ENCODE results near the gene MAGEB3. TPM values are rescaled to one million over a fixed set of nuclear protein-coding genes. Genes with fewer than 3 reads are reported as not detected.
"Not testable (repeated sequence)": the region's sequence is repeated elsewhere in the genome, so short reads cannot be mapped to it uniquely, and the experiment has no call there.

Gene MAGEB3, protein sequence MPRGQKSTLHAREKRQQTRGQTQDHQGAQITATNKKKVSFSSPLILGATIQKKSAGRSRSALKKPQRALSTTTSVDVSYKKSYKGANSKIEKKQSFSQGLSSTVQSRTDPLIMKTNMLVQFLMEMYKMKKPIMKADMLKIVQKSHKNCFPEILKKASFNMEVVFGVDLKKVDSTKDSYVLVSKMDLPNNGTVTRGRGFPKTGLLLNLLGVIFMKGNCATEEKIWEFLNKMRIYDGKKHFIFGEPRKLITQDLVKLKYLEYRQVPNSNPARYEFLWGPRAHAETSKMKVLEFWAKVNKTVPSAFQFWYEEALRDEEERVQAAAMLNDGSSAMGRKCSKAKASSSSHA
- polyA plus RNA-seq (ENCODE audit: insufficient read length in 10 of 10): not detected
- long read RNA-seq, donor 1: 0 reads
- long read RNA-seq, donor 2: 0 reads
- long read RNA-seq, donor 3: 0 reads
- long read RNA-seq, donor 4: 0 reads
- long read RNA-seq, donor 5: 0 reads
- long read RNA-seq, donor 6: 0 reads
- long read RNA-seq, donor 7: 0 reads
- long read RNA-seq, donor 8: 0 reads
- long read RNA-seq, donor 9: 0 reads

DNA sequence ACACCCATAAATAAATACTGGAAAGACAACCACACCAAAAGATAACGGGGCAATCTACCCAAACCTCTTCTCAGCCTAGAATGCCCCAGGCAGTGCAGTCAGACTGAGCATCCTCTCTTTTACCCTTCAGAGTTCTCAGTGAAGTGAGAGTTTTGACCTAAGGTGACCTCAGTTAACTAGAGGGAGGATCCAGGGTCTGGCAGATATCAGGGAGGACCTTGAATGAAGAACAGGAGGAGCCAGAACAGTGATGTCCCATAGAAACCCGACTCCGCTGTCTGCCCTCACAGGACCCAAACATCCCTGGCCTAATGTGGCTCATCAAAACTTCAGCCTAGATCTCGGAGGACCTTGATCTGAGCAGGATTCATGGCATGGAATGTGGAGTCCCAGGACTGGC lies at the start of gene MAGEB3:
Gene MAGEB3 (plus strand): TSS at position 263 of the 400 bp plus-strand sequence. CDS start 5,268 bp downstream, outside the sequence.
- no peak for DNase-seq

DNA sequence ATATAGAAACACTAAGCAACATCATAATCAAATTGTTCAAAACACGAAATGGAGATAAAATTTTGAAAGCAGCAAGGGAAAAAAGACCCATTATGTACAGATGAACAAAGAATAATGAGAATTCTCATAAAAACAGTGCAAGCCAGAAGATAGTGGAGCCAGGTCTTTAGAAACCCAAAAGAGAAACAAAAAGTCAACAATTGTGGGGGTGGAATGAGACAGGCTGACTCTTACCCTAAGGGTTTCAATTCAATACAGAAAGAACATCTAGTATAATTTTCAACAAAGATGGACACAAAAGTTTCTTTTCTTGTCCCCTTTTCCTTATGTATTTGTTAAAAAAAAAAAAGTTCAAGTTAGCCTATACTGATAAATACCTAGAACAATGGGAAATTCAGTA lies 49.1 kb upstream of the MAGEB3 start:
- DNase-seq: peak in 1 of 3 donors; percentile 4

DNA sequence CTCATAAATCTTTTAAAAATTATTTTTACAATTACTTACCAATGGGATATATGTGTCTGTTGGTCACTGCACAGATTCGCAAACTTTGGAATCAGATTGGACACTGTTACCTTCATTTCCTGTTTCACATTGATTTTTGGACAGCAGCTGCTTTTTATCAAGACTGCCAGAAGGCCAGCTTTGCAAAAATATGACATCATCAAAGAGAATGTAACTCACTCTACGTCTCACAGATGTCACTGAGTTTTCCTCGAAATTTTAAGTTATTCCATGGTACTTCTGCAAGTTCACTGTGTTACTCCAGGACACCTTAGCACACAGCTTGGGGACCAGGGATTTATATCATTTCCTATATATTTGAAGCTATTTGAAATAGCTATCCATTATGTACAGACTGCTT lies 46.9 kb upstream of the MAGEB3 start:
- DNase-seq: no peak

DNA sequence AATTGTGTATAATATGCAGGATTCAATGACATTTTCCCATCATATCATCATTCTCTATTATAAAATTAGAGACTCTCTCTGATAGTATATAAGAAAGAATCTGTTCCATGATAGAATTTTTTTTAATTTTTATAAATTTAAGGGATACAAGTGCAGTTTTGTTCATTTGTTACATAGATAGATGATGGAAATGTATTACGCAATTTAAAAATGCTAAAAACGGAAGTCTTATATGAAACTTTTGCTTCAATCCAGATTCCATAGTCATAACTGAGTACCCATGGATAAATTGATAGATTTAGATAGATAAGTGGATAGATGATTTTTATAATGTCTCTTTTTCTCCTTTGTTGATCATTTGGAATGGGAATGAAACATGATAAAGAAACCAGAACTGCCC lies 40.0 kb upstream of the MAGEB3 start:
- no peak for DNase-seq

DNA sequence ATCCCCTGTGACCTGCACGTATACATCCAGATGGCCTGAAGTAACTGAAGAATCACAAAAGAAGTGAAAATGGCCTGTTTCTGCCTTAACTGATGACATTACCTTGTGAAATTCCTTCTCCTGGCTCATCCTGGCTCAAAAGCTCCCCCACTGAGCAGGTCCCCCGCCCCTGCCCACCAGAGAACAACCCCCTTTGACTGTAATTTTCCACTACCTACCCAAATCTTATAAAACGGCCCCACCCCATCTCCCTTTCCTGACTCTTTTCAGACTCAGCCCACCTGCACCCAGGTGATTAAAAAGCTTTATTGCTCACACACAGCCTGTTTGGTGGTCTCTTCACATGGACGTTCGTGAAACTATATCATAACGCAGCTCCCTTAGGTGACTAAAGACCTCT lies 36.5 kb upstream of the MAGEB3 start:
- not testable (repeated sequence) for DNase-seq

DNA sequence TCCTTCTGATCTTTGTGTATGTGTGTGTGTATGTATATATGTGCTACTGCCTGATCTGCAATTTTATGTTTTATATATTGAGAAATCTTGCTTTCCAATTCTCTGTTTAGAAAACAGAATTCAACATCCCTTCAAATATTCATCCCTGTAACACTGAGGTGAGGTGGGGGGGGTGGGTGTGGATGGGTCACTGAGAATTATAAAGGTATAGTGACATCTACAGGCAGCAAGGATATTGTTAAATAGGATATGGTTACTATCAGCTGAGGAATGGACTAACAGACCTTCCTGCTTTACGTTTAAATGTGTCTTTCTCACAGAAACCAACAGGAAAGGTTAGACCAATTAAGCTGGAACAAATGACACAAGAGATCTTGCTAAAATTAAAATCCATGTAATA lies 34.1 kb upstream of the MAGEB3 start:
- DNase-seq: peak in 2 of 3 donors; percentile 2 to 7

DNA sequence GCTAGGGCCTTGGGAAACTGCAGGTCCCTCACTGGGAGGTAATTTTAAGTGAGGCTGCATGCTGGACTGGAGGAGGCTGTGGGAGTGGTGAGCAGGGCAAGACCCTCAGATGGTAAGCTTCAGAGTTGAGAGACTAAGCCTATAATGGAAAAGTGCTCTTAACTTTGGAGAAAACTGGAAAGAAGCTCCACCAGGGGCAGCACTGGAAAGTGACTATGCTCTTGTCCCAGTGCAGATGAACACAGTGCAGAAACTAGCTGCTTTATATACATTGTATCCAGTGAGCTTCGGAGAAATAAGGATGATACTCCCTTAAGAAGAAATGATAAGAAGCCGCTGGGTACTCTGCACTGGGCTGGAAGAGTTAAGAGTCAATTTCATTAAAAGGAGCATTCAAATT lies 18.3 kb upstream of the MAGEB3 start:
- no peak for DNase-seq

DNA sequence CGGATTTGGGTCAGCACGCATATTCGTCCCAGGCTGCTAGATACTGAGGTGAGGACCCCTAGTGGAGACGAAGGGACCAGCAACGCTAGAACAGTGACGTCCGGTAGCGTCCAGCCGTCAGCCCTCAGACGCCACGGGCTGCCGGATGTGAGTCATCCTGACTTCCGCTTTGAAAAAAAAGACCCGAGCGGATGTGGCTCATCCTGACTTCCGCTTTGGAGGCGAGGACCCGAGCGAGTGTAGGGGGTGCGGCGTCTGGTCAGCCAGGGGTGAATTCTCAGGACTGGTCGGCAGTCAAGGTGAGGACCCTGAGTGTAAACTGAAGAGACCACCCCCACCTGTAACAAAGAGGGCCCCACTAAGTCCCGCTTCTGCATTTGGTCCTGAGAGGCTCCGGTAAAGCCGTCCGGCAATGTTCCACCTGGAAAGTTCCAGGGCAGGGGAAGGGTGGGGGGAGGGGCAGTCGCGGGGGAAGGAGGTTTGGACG lies 15.1 kb upstream of the MAGEB3 start, which contains the start of gene MAGEB2:
Gene MAGEB2 (plus strand): TSS at position 207 of the 487 bp plus-strand sequence. CDS start 3,018 bp downstream, outside the sequence.
- DNase-seq: no peak

DNA sequence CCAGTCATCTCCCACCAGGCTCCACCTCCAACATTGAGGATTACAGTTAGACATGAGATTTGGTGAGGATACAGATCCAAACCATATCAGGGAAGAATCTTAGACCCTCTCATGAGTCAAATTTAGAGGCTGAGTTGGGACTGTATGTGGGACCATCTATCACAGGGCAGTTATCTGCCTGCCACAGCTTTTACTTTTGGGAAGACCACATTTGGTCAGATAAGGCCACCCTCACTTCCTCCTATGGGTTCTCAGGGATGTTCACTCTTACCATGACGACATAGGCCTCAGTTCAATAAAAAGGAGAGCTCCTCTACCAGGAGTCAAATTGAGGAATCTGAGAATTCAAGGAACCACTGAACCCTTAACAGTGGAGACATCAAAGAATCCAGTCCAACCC lies 13.0 kb upstream of the MAGEB3 start:
- no peak for DNase-seq

DNA sequence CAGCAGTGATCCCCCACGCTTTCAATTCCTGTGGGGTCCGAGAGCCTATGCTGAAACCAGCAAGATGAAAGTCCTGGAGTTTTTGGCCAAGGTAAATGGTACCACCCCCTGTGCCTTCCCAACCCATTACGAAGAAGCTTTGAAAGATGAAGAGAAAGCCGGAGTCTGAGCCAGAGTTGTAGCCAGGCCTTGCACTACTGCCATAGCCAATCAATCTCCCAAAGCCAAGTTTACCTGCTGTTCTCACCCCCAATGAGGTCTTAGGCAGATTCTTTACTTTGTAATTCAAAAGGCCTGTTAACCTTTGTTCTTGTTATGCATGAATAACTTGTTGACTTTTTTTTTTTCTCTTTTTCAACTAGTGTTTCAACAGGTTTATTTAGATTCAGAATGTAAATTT lies 11.1 kb upstream of the MAGEB3 start:
- DNase-seq: no peak

DNA sequence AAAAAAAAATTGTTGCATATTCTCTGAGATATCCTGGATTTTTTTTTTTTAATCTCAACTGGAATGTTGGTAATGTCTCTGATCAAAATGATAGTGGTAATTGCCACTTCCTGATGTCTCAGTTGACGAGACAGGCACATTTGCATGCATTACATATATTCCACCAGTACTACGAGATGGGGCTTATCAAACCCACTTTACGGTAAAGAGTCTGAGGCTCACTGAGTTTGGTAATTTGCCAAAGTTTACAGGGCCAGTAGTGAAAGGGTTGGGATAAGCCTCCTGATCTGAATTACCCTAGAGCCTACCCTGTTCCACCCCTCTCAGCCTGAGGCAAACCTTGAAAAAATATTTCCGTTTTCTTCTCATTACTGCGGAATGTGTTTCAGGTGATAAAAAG lies 9.8 kb upstream of the MAGEB3 start:
- DNase-seq: no peak

DNA sequence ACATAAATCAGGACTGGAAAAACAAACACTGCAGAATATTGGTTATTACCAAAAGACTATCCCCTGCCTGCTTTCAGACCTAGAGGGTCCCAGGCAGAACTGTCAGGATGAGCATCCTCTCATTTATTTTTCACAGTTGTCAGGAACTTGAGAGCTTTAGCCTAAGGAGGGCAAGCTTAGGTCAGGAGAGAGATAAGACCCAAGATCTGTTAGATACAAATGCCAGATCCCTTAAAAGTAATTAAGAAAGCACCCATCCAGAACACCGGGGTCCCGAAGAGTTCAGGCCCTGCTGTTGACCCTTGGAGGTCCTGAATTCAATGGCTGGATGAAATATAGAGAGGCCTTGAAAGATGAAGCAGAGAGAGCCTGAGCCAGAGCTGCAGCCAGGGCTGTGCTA lies 5.9 kb upstream of the MAGEB3 start:
- DNase-seq: no peak

DNA sequence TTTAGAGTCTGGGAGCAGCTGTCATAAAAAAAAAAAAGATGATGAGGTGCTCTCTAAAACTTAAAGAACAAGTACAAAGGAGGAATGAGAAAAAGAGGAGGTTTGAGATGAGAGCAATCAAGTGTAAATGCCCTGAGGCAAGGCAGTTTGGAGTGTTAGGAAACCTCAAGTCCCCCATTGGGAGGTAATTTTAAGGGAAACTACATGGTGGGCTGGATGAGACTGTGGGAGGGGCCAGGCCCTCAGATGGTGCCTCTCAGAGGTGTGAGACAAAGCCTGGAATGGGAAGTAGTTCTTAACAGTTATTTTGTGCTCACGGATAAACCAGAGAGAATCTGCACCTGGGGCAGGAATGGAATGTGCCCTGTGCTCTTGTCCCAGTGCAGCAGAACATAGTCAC lies 1.9 kb upstream of the MAGEB3 start:
- DNase-seq: no peak

DNA sequence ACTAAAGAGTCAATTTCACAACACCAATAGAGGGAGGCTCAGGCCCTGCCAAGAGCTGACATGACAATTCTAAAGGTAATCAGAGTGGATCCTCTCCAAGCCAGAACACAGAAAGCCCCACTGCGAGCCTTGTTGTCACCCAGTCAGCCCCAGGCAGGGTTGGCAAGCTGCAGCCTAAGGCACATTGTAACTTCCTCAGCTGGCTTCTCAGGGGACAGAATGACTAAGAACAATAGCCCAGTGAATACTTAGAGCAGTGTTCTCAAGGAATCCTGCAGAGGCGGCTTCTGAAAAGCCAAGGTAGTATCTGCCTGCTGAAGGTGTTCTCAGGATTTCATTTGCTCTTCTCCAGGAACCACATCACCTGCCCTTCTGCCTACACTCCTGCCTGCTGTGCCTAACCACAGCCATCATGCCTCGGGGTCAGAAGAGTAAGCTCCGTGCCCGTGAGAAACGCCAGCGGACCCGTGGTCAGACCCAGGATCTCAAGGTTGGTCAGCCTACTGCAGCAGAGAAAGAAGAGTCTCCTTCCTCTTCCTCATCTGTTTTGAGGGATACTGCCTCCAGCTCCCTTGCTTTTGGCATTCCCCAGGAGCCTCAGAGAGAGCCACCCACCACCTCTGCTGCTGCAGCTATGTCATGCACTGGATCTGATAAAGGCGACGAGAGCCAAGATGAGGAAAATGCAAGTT lies 11.4 kb downstream of the MAGEB3 start, which contains the start of gene MAGEB4:
Gene MAGEB4 (plus strand): TSS at position 277 of the 692 bp plus-strand sequence. CDS start 136 bp downstream, at position 413.
- DNase-seq: no peak

DNA sequence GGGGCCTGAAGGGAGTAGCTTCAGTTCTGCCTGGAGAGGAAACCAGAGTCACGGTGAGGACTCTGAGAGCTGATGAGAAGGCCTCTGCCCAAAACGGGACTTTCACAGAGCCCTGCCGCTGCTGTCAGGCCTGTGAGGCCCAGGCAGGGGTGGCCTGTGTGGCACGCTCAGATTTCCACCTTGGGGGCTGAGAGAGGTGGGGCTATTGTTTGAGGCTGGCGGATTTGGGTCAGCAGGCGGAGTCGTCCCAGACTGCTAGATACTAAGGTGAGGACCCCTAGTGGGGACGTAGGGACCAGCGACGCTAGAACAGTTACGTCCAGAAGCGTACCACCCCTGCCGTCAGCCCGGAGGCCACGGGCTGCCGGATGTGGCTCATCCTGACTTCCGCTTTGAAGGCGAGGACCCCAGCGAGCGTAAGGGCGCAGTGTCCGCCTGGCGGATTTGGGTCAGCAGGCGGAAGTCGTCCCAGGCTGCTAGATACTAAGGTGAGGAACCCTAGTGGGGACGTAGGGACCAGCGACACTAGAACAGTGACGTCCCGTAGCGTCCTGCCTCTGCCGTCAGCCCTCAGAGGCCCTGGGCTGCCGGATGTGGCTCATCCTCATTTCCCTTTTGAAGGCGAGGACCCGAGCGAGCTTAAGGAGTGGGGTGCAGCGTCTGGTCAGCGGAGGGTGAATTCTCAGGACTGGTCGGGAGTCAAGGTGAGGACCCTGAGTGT lies 16.5 kb downstream of the MAGEB3 start, which contains the start of gene MAGEB1:
Gene MAGEB1 (plus strand): TSS at position 378 of the 721 bp plus-strand sequence. CDS start 3,348 bp downstream, outside the sequence.
- no peak for DNase-seq

DNA sequence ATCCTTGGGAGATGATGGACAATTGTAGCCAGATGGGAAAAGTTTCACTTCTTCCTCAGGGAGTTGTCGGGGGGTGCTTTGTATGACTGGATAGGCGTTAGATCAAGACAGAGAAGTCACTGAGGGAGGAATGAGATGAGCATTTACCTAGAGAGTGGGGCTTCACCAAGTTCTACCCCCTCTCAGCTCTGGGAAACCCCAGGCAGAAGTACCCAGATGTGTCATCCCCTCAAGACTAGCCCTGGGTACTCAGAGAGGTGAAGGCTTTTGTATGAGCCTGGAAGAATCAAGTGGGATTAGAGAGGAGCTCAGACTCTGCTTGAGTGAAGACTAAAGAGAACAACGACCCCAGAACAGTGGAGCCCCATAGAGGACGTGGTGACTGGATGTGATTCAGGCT lies 18.4 kb downstream of the MAGEB3 start:
- no peak for DNase-seq

DNA sequence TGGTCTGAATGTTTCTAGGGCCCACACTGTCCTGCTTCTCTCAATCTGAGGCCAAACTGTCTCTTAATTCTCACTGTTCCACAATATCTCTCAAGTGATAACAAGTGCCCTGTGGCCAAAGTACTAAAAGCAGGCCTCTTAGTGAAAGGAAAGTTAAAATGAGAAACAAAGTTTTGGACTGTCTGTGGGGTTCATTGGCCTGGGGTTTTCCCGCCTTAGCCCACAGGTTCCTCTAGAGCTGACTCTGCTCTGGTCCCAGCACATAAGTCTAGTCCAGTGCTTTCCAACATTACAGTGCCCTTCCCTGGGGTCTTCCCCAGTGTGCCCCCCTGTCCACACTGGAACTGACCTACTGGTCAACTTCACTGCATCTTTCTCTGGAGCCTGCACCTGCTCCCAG lies 22.8 kb downstream of the MAGEB3 start:
- DNase-seq: no peak

DNA sequence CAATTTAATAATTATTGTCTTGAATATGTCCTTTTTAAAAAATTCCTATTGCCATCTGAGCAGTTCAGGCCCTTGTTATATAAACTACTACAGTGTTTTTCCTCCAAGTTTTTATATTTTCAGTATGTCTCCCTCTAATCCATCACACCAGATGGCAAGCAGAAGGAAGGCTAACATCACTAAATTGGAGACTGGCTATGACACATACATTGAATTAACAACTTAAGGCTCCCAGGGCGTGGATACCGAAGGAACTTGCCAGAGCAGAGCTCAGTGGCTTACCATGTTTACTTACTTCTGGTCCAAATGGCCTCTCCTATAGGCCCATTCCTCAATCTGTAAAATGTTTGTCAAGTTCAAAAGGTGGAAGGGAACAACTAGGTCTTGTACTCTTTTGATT lies 29.5 kb downstream of the MAGEB3 start:
- no peak for DNase-seq

DNA sequence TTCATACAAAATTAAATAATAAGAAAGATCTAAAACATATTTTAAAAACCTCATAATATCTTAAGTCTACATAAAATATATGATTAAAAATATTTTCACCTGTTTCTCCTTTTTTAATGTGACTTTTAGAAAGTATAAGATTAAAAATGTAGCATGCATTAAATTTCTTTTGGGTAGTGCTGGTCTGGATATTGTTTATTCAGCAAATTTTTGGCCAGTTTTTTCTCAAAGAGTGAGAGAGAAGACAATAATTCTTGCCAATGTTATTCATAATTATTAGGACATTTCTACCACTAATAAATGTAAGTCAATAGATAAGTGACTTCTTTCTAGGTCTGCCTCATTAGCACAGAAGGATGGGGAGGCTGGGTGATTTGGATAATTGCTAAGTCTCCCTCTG lies 30.6 kb downstream of the MAGEB3 start:
- no peak for DNase-seq

DNA sequence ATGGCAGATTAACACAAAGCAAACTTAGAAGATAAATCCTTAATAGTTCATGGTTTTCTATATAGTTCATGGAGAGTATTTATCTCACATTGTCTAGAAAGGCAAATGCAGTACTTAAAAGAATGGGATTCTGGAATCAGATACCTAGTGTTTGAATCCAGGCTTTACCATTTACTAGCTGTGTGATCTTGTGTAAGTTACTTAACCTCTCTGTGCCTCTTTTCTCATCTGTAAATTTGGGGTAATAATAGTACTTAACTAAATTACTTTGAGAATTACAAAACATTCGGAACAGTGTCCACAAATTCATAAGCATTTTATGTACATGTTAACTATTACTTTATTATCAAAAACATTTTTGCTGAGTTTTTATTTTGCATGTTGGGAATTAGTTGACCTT lies 32.3 kb downstream of the MAGEB3 start:
- no peak for DNase-seq

DNA sequence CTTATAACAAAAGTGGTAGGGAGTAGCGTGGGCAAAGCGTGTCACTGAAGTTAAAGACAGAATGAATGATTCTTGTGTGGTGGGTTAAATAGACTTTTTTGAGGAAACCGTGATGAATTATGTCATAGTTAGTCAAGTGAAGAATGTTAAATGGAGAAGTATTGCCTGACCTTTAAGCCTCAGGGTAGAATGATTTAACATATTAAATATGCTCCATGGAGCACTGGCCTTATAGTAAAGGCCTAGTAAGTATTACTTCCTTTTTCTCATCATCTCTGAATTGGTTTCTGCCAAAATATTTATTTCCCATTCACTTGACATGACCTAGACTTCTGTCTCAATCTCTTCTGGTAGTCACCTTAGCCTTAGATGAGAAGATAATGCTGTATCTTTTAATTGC lies 40.2 kb downstream of the MAGEB3 start:
- no peak for DNase-seq

DNA sequence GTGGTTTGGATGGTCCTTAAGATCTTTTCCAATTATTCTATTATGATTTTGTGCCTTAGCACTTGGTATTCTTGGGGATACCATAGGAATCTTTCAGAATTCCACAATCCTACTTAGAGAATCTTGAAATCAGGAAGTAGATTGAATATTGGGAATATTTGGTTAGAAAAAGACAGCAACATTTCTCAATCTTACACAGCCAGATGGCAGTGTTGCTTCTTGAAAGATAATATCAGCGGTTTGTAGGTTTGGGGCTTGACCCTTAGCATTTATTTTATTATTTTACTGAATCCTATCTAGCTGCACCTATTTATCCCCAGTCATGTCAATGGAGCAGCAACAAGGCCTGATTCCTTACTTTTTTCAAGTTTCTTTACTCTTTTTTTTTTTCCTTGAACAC lies 45.0 kb downstream of the MAGEB3 start:
- peak in 2 of 3 donors; percentile 2 to 6 for DNase-seq
